HL-60 (cell line): ENCODE data around the gene COX7A2L.

ENCODE experiments used
- DNase-seq, 2 experiments: peaks; one replicate each; pipeline ENCODE4 v3.0.0-alpha.2; 2010 to 2020; ENCODE audit warnings: low read depth in 1 of 2, low spot score in 1 of 2
- H3K27ac ChIP-seq: fragments of 250-450 bp; sonication (Bioruptor Pico); replicated peaks from 2 replicates; pipeline ENCODE4 v1.5.1; 2020; ENCODE audit warnings: mild to moderate bottlenecking, moderate library complexity
- H3K27me3 ChIP-seq: fragments of 250-450 bp; sonication (Bioruptor Pico); 2 replicates; pipeline ENCODE4 v1.5.1; 2021; ENCODE audit warnings: mild to moderate bottlenecking, moderate library complexity; ENCODE audit not compliant: insufficient read depth, poor library complexity, severe bottlenecking
- H3K4me3 ChIP-seq: replicated peaks from 2 replicates; pipeline ENCODE4 v1.5.1; 2011; ENCODE audit warnings: mild to moderate bottlenecking, control low read depth, low read length; ENCODE audit not compliant: insufficient read depth
- CTCF ChIP-seq: IDR thresholded peaks from one replicate; pipeline ENCODE4 v1.5.1; 2011; ENCODE audit warnings: low read length, control low read depth, inconsistent platforms; ENCODE audit not compliant: insufficient read depth
- GABPA ChIP-seq: IDR thresholded peaks from 2 replicates; pipeline ENCODE4 v1.6.1; 2012; ENCODE audit warnings: low read depth
- POLR2AphosphoS5 ChIP-seq: IDR thresholded peaks from 2 replicates; pipeline ENCODE4 v1.6.1; 2012; ENCODE audit warnings: low read depth
- REST ChIP-seq: IDR thresholded peaks from 2 replicates; pipeline ENCODE4 v1.6.1; 2012; ENCODE audit warnings: low read depth; ENCODE audit not compliant: insufficient replicate concordance
- SPI1 ChIP-seq: IDR thresholded peaks from 2 replicates; pipeline ENCODE4 v1.6.1; 2012; ENCODE audit warnings: low read depth, mild to moderate bottlenecking, borderline replicate concordance

Gene COX7A2L

GRCh38 chr2:42304059-42304713 lies 56.8 kb downstream of the COX7A2L start:
- Histone ChIP-seq H3K27me3 (no peaks in the 10 kb centered on the region), H3K4me3 (no peak overlapping the region)
- no peak for TF ChIP-seq CTCF
- TF ChIP-seq GABPA: no peak
- TF ChIP-seq SPI1: no peak
- no peak for TF ChIP-seq REST
- TF ChIP-seq POLR2AphosphoS5: no peak

GRCh38 chr2:42303252-42303651 lies 57.8 kb downstream of the COX7A2L start:
- no peak for DNase-seq
- no peak overlapping the region for H3K4me3 ChIP-seq
- no peaks in the 10 kb centered on the region for H3K27me3 ChIP-seq
- TF ChIP-seq SPI1: no peak
- TF ChIP-seq POLR2AphosphoS5: no peak
- TF ChIP-seq CTCF: no peak
- TF ChIP-seq GABPA: no peak
- no peak for TF ChIP-seq REST
- no peak overlapping the region for H3K27ac ChIP-seq

More at GRCh38 chr2:42304059-42304713, 56.8 kb downstream of the COX7A2L start:
- no peak overlapping the region for H3K27ac ChIP-seq
- DNase-seq: no peak

- no peak overlapping the region for H3K4me3 ChIP-seq
- no peak for DNase-seq
- TF ChIP-seq REST (no peak), GABPA (no peak), SPI1 (no peak), CTCF (no peak), POLR2AphosphoS5 (no peak)
- no peaks in the 10 kb centered on the region for H3K27me3 ChIP-seq
- no peak overlapping the region for H3K27ac ChIP-seq
Observed at GRCh38 chr2:42300527-42300926, 60.5 kb downstream of the COX7A2L start.
